D721Med (cell line): ENCODE measurements around the gene LINGO4.
"Not testable (repeated sequence)": the region's sequence is repeated elsewhere in the genome, so short reads cannot be mapped to it uniquely, and the experiment has no call there.

Source experiments
- DNase-seq: peaks from one replicate; pipeline ENCODE4 v3.0.0; 2011; ENCODE audit warnings: low spot score; ENCODE audit not compliant: insufficient read length
- FAIRE-seq: peaks from 2 replicates; lab custom pipeline; 2011; peaks lifted over from hg19 to GRCh38; lab: Jason Lieb, UNC
- CTCF ChIP-seq: IDR thresholded peaks from 2 replicates; pipeline ENCODE4 v1.5.1; 2012; ENCODE audit warnings: mild to moderate bottlenecking, control low read depth; ENCODE audit not compliant: insufficient read depth; ENCODE audit errors: missing control alignments

The LINGO4 gene

GRCh38 chr1:151776665-151777062 is 28.6 kb downstream of the LINGO4 start:
- no peak for DNase-seq
- no peak for TF ChIP-seq CTCF
- no peak for FAIRE-seq

- DNase-seq (no peak), FAIRE-seq (no peak)
- TF ChIP-seq CTCF: no peak
Measured at GRCh38 chr1:151775894-151776664, 29.1 kb downstream of the LINGO4 start.

GRCh38 chr1:151774256-151774922 is 30.8 kb downstream of the LINGO4 start:
- no peak for TF ChIP-seq CTCF
- DNase-seq: no peak
- FAIRE-seq: no peak

DNA sequence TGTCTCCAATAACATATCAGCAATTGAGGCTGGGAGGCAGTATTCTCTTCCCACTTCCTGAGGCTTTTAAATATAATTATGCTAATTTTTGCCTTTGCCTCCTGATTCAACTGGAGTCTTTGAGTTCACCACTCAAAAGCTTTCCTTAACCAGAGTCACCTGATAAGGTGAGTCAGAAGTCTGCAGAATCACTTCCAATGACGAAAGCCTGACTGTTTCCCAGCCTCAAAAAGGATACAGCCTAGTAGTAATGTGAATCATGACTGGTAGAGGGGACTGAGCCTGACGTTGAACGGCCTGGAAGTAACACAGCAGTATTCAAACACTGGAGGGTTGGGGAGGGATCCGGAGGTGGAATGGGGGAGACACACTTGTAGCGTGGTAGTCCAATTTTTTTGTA is 31.5 kb downstream of the LINGO4 start:
- no peak for TF ChIP-seq CTCF
- DNase-seq (no peak), FAIRE-seq (no peak)

- not testable (repeated sequence) for DNase-seq, FAIRE-seq
Measured at GRCh38 chr1:151769270-151769669, 35.9 kb downstream of the LINGO4 start.

DNA sequence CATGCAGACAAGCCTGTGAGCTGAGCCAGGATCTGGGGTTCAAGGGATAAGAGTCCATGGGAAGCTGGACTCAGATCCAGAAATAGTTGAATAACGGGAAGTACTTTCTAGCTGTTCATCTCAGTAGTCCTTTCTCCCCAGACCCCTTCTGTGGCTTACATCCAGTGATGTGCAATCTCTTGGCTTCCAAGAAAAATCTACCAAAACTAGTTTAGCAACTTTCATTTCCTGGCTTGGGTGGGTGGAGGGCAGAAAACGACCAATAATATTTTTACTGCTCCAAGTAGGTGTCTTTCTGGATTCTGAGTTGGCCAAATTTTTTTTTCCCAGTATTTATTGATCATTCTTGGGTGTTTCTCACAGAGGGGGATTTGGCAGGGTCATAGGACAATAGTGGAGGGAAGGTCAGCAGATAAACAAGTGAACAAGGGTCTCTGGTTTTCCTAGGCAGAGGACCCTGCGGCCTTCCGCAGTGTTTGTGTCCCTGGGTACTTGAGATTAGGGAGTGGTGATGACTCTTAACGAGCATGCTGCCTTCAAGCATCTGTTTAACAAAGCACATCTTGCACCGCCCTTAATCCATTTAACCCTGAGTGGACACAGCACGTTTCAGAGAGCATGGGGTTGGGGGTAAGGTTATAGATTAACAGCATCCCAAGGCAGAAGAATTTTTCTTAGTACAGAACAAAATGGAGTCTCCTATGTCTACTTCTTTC is 36.7 kb downstream of the LINGO4 start:
- not testable (repeated sequence) for DNase-seq, FAIRE-seq

DNA sequence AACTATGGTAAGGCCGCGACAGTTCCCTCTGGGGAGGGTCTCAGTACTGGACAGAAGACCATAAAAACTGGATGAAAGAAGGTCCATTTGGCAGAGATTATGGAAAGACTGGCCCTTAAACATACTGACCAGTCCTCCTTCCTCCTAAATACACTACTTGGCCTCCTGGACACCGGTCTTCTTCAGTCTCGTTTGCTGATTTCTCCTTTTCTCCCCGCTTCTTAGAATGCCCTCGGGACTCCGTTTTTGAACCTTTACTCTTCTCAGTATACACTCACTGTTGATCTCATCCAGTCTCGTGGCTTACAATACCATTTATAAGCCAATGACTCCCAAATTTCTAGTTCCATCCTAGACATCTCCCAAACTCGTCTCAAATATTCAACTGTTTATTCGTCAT is 41.2 kb downstream of the LINGO4 start:
- FAIRE-seq (peak; percentile 60), DNase-seq (no peak)
- TF ChIP-seq CTCF: no peak
